H9 (cell line): ENCODE results near the gene SLC9A1. TPM values are rescaled to one million over a fixed set of nuclear protein-coding genes. Genes with fewer than 3 reads are reported as not detected.

Experiments used
- DNase-seq: peaks from one replicate; pipeline ENCODE4 v3.0.0-alpha.2; 2017
- H2AFZ ChIP-seq: one replicate; pipeline ENCODE4 v1.6.1; 2013; ENCODE audit warnings: mild to moderate bottlenecking, low read length, control low read depth, moderate library complexity
- H2AK5ac ChIP-seq: 2 replicates; pipeline ENCODE4 v1.6.1; 2013; ENCODE audit warnings: low read length, control low read depth, mixed read lengths; ENCODE audit not compliant: insufficient read length
- H2BK120ac ChIP-seq: one replicate; pipeline ENCODE4 v1.6.1; 2013; ENCODE audit warnings: low read depth, mild to moderate bottlenecking, low read length, control low read depth, inconsistent platforms; ENCODE audit not compliant: poor library complexity, severe bottlenecking
- H2BK12ac ChIP-seq: 2 replicates; pipeline ENCODE4 v1.6.1; 2013; ENCODE audit warnings: low read length, control low read depth, mixed read lengths, low read depth; ENCODE audit not compliant: insufficient read length
- H2BK15ac ChIP-seq: 2 replicates; pipeline ENCODE4 v1.6.1; 2013; ENCODE audit warnings: low read depth, low read length, control low read depth
- H2BK20ac ChIP-seq: one replicate; pipeline ENCODE4 v1.6.1; 2013; ENCODE audit warnings: low read depth, mild to moderate bottlenecking, low read length, control low read depth, inconsistent platforms; ENCODE audit not compliant: poor library complexity, severe bottlenecking
- H2BK5ac ChIP-seq: 2 replicates; pipeline ENCODE4 v1.6.1; 2013; ENCODE audit warnings: low read length, control low read depth, mixed read lengths; ENCODE audit not compliant: insufficient read length
- H3K14ac ChIP-seq: 2 replicates; pipeline ENCODE4 v1.6.1; 2013; ENCODE audit warnings: low read length, control low read depth; ENCODE audit not compliant: insufficient read depth
- H3K18ac ChIP-seq: 2 replicates; pipeline ENCODE4 v1.6.1; 2013; ENCODE audit warnings: low read depth, mild to moderate bottlenecking, mixed read lengths, low read length, control low read depth; ENCODE audit not compliant: insufficient read length
- H3K23ac ChIP-seq: 2 replicates; pipeline ENCODE4 v1.6.1; 2013; ENCODE audit warnings: low read length, control low read depth, mixed read lengths, low read depth; ENCODE audit not compliant: insufficient read length
- H3K23me2 ChIP-seq: 2 replicates; pipeline ENCODE4 v1.6.1; 2013; ENCODE audit warnings: low read depth, mild to moderate bottlenecking, mixed read lengths, low read length, control low read depth; ENCODE audit not compliant: insufficient read length, poor library complexity, severe bottlenecking
- H3K27ac ChIP-seq: 2 replicates; pipeline ENCODE4 v1.5.1; 2013; ENCODE audit warnings: low read length, control low read depth, mixed read lengths, low read depth; ENCODE audit not compliant: insufficient read length
- H3K27me3 ChIP-seq: 2 replicates; pipeline ENCODE4 v1.6.1; 2013; ENCODE audit warnings: low read length, control low read depth, inconsistent platforms; ENCODE audit not compliant: insufficient read depth
- H3K4ac ChIP-seq: 2 replicates; pipeline ENCODE4 v1.6.1; 2013; ENCODE audit warnings: low read depth, mild to moderate bottlenecking, control low read depth, inconsistent platforms, low read length, moderate library complexity
- H3K4me1 ChIP-seq: 2 replicates; pipeline ENCODE4 v1.6.1; 2013; ENCODE audit warnings: low read length, control low read depth, inconsistent platforms; ENCODE audit not compliant: insufficient read depth
- H3K4me2 ChIP-seq: 2 replicates; pipeline ENCODE4 v1.6.1; 2013; ENCODE audit warnings: low read length, control low read depth, mixed read lengths; ENCODE audit not compliant: insufficient read length, insufficient read depth
- H3K56ac ChIP-seq: 2 replicates; pipeline ENCODE4 v1.6.1; 2013; ENCODE audit warnings: low read depth, mild to moderate bottlenecking, mixed read lengths, low read length, control low read depth; ENCODE audit not compliant: insufficient read length
- H3K79me1 ChIP-seq: 2 replicates; pipeline ENCODE4 v1.6.1; 2013; ENCODE audit warnings: low read depth, mild to moderate bottlenecking, moderate library complexity, low read length, control low read depth, inconsistent platforms; ENCODE audit not compliant: insufficient read depth, poor library complexity, severe bottlenecking
- H3K79me2 ChIP-seq: 2 replicates; pipeline ENCODE4 v1.6.1; 2013; ENCODE audit warnings: low read length, control low read depth, inconsistent platforms; ENCODE audit not compliant: insufficient read depth
- H3K9ac ChIP-seq: 2 replicates; pipeline ENCODE4 v1.6.1; 2013; ENCODE audit warnings: low read length, control low read depth, mixed read lengths; ENCODE audit not compliant: insufficient read length; ENCODE audit errors: extremely low read depth
- H3K9me3 ChIP-seq: one replicate; pipeline ENCODE4 v1.6.1; 2013; ENCODE audit warnings: low read depth, low read length, inconsistent platforms; ENCODE audit not compliant: control insufficient read depth
- H3T11ph ChIP-seq: one replicate; pipeline ENCODE4 v1.6.1; 2013; ENCODE audit warnings: mild to moderate bottlenecking, low read length, control low read depth, inconsistent platforms
- H4K20me1 ChIP-seq: one replicate; pipeline ENCODE4 v1.6.1; 2013; ENCODE audit not compliant: control insufficient read depth, insufficient read length, insufficient read depth
- H4K5ac ChIP-seq: 2 replicates; pipeline ENCODE4 v1.6.1; 2013; ENCODE audit warnings: low read depth, mild to moderate bottlenecking, mixed read lengths, low read length, control low read depth; ENCODE audit not compliant: insufficient read length
- H4K8ac ChIP-seq: replicated peaks from 2 replicates; pipeline ENCODE4 v1.6.1; 2013; ENCODE audit warnings: low read length, control low read depth, mixed read lengths, low read depth; ENCODE audit not compliant: insufficient read length
- H4K91ac ChIP-seq: 2 replicates; pipeline ENCODE4 v1.6.1; 2013; ENCODE audit warnings: low read depth, mild to moderate bottlenecking, moderate library complexity, mixed read lengths, low read length, control low read depth; ENCODE audit not compliant: insufficient read length
- H3K27ac Mint-ChIP-seq, 3 experiments: 2 replicates in 2 of 3; 3 replicates in 1 of 3; pipeline ENCODE4 v1.8.0; 2020 to 2021; ENCODE audit warnings: mixed read lengths in 3 of 3, mild to moderate bottlenecking in 1 of 3, moderate library complexity in 1 of 3
- H3K27me3 Mint-ChIP-seq: 2 replicates; pipeline ENCODE4 v1.8.0; 2021; ENCODE audit warnings: low read depth, mild to moderate bottlenecking, moderate library complexity, mixed read lengths
- H3K36me3 Mint-ChIP-seq, 3 experiments: 2 replicates in 2 of 3; 3 replicates in 1 of 3; pipeline ENCODE4 v1.8.0; 2020 to 2021; ENCODE audit warnings: low read depth in 3 of 3, mixed read lengths in 3 of 3; ENCODE audit not compliant: insufficient read depth in 1 of 3
- H3K4me1 Mint-ChIP-seq, 2 experiments: 2 replicates each; pipeline ENCODE4 v1.8.0; 2020; ENCODE audit warnings: mixed read lengths in 2 of 2
- H3K4me3 Mint-ChIP-seq, 2 experiments: 2 replicates in 1 of 2; 3 replicates in 1 of 2; pipeline ENCODE4 v1.8.0; 2020 to 2021; ENCODE audit warnings: mild to moderate bottlenecking in 2 of 2, mixed read lengths in 2 of 2, moderate library complexity in 1 of 2
- H3K9me3 Mint-ChIP-seq, 2 experiments: 2 replicates in 1 of 2; 3 replicates in 1 of 2; pipeline ENCODE4 v1.8.0; 2020; ENCODE audit warnings: mild to moderate bottlenecking in 2 of 2, mixed read lengths in 2 of 2, moderate library complexity in 1 of 2
- CTCF ChIP-seq: fragments of 200-600 bp; sonication (generic); conservative IDR thresholded peaks from 3 replicates; pipeline ENCODE4 v1.8.0; 2021; ENCODE audit warnings: antibody characterized with exemption, mild to moderate bottlenecking
- WGBS: extraction: QIAGEN DNeasy Blood & Tissue Kit; methylation state at CpG from one replicate; pipeline ENCODE4 v1.1.7; 2013; ENCODE audit warnings: missing lambda C conversion rate, low lambda C conversion rate, mixed read lengths; ENCODE audit not compliant: insufficient read length; ENCODE audit errors: extremely low coverage; 5-methylcytosine and 5-hydroxymethylcytosine counted together
- total RNA-seq: library from RNA; stranded (reverse); gene quantifications from 2 replicates; pipeline ENCODE4 v1.2.1, GENCODE V29; 2021

SLC9A1 gene
- total RNA-seq, 1 experiment from 2014 or later: 20.8 TPM

DNA sequence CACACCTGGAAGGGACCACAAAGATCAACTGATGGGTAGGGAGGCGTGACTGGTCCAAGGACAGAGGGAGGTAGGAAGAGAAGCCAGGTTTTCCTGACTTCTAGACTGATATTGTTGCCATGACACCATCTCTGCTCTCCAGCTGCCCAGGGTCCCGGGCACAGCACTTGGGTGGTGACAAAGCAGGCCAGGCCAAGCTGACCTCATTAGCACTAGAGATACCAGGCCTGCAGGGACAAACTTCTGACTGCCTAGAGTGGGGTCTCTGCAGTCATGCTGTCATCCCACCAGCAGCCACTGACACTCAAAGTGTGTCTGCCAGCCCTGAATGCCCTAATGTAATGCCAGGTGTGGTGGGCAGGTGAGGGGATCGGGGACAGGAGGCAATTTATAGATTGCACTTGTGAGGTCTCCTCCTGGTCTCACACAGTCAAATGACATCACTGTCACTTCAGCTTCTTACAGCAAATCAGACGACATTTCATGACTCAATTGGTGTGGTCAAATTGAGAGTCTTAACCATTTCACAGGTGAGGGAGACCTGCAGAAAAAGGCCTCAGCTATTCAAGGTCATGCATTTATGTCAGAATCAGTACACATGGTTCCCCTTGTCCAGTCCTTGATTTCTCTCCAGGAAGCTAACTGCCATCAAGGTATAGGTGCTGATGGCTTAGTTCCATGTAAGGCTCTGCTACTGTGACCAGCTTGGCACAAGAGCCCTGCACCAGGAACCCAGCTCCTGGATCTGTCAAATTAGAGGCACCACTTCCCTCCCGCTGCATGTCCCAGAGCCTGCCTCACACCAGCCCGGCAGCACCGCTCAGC is 2.7 kb downstream of the SLC9A1 start:
- H2AK5ac ChIP-seq: no peak overlapping the region
- H2BK120ac ChIP-seq: no peak overlapping the region
- no peak overlapping the region for H2BK15ac ChIP-seq
- H3K23ac ChIP-seq: no peak overlapping the region
- TF ChIP-seq CTCF: no peak
- H4K5ac ChIP-seq: no peak overlapping the region
- no peaks in the 10 kb centered on the region for H4K20me1 ChIP-seq
- peak overlapping the region in 1 of 2 experiments; percentile 95; a peak in 2 of 5 replicates for H3K4me3 Mint-ChIP-seq
- H3K4me1 ChIP-seq: no peaks in the 10 kb centered on the region
- WGBS: no CpG with 5 or more reads among the region's 7 CpGs
- H2BK5ac ChIP-seq: no peak overlapping the region
- H4K8ac ChIP-seq: no peak overlapping the region
- H3K36me3 Mint-ChIP-seq: peaks cover 0 to 4% (median 2%) of the 10 kb centered on the region in 3 experiments; a peak in 1 of 7 replicates
- H3K4ac ChIP-seq: no peak overlapping the region
- no peak overlapping the region for H3K27ac ChIP-seq
- peaks cover 28 to 40% of the 10 kb centered on the region in 2 experiments for H3K4me1 Mint-ChIP-seq
- H3K56ac ChIP-seq: no peak overlapping the region
- H3K9ac ChIP-seq: no peak overlapping the region
- no peak overlapping the region for H2BK20ac ChIP-seq
- H2AFZ ChIP-seq: no peak overlapping the region
- DNase-seq: no peak
- no peak overlapping the region for H4K91ac ChIP-seq
- H3K9me3 Mint-ChIP-seq: no peaks in the 10 kb centered on the region
- H3K23me2 ChIP-seq: peaks cover 11% of the 10 kb centered on the region
- peaks cover 4% of the 10 kb centered on the region for H3K79me1 ChIP-seq
- H3K27me3 ChIP-seq: no peaks in the 10 kb centered on the region
- H2BK12ac ChIP-seq: no peak overlapping the region
- H3K79me2 ChIP-seq: no peaks in the 10 kb centered on the region; the same call in 1 of the 2 replicates
- no peaks in the 10 kb centered on the region for H3K9me3 ChIP-seq
- H3K4me2 ChIP-seq: peak overlapping the region; percentile 12
- H3K14ac ChIP-seq: no peak overlapping the region; the same call in 1 of the 2 replicates
- no peak overlapping the region for H3K18ac ChIP-seq
- H3K27ac Mint-ChIP-seq: no peak overlapping the region
- no peaks in the 10 kb centered on the region for H3K27me3 Mint-ChIP-seq
- no peak overlapping the region for H3T11ph ChIP-seq
